ENCODE data around the gene CNTNAP2.

DNA sequence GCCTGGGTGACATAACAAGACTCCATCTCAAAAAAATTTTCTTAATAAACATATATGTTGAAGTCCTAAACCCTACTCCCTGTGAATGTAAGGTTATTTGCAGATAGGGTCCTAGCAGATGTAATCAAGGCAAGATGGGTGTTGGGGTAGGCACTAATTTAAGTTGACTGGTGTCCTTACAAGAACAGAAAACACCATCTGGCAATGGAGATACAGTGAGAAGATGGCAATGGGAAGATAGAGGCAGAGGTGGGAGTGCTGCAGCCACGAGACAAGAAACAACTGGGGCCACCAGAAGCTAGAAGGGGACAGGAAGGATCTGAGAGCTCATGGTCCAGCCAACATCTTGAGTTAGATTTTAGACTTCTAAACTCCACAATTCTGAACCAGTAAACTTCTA lies 606.4 kb downstream of the CNTNAP2 start:
- TF ChIP-seq POLR2A (IDR thresholded peaks at IDR 0.05) (no peak), CTCF (IDR thresholded peaks at IDR 0.05) (no peak)
